ENCODE data around the gene RAB3IL1. TPM values are rescaled to one million over a fixed set of nuclear protein-coding genes. Genes with fewer than 3 reads are reported as not detected.

The RAB3IL1 gene
- total RNA-seq, 1 experiment from 2014 or later, result 7.9 TPM

- POLR2A ChIA-PET (ENCODE audit: unreplicated experiment), result no interaction called here
Measured at GRCh38 chr11:61911701-61912529, 5.5 kb downstream of the RAB3IL1 start.

GRCh38 chr11:61911128-61911700, 6.2 kb downstream of the RAB3IL1 start:
- Histone ChIP-seq H3K79me2 (ENCODE audit: low read length) (no peaks in the 10 kb centered on the region), H3K9me3 (ENCODE audit: low read length) (no peaks in the 10 kb centered on the region), H3K36me3 (ENCODE audit: low read depth, low read length) (no peaks in the 10 kb centered on the region), H3K27ac (ENCODE audit: low read length) (no peak overlapping the region), H3K4me2 (ENCODE audit: low read length) (no peak overlapping the region), H3K9ac (ENCODE audit: low read length) (no peak overlapping the region), H2AFZ (ENCODE audit: low read length) (no peak overlapping the region), H3K9me2 (replicated peaks; ENCODE audit: low read length) (no peaks in the 10 kb centered on the region), H3F3A (ENCODE audit: low read length, unreplicated experiment) (no peaks in the 10 kb centered on the region), H3K4me1 (ENCODE audit: insufficient read depth, low read length) (no peaks in the 10 kb centered on the region), H4K20me1 (ENCODE audit: low read length) (no peaks in the 10 kb centered on the region), H3K4me3 (ENCODE audit: low read length) (no peak overlapping the region), H3K27me3 (ENCODE audit: low read length) (no peaks in the 10 kb centered on the region)
- intact Hi-C loops (cut with micrococcal nuclease), result no loop called here
- CTCF ChIA-PET, result no interaction called here
- DNase-seq (no peak), ATAC-seq (no peak)
- POLR2A ChIA-PET (ENCODE audit: unreplicated experiment), result no interaction called here
- BruUV-seq (replicated peaks), result no TSS peak
- TF ChIP-seq CTCF (conservative IDR thresholded peaks at IDR 0.05; ENCODE audit: low read depth, low read length), result no peak
- no peak for TF ChIP-seq EZH2phosphoT487 (IDR thresholded peaks at IDR 0.05; ENCODE audit: borderline replicate concordance, low read length)
- TF ChIP-seq EZH2 (IDR thresholded peaks at IDR 0.05; ENCODE audit: low read length, unreplicated experiment), result no peak

More at GRCh38 chr11:61911701-61912529, 5.5 kb downstream of the RAB3IL1 start:
- DNase-seq (no peak), ATAC-seq (no peak)
- Histone ChIP-seq H3F3A (ENCODE audit: low read length, unreplicated experiment) (no peaks in the 10 kb centered on the region), H4K20me1 (ENCODE audit: low read length) (no peaks in the 10 kb centered on the region), H3K9ac (ENCODE audit: low read length) (no peak overlapping the region), H3K27ac (ENCODE audit: low read length) (no peak overlapping the region), H3K36me3 (ENCODE audit: low read depth, low read length) (no peaks in the 10 kb centered on the region), H3K79me2 (ENCODE audit: low read length) (no peaks in the 10 kb centered on the region), H3K9me3 (ENCODE audit: low read length) (no peaks in the 10 kb centered on the region), H2AFZ (ENCODE audit: low read length) (no peak overlapping the region), H3K4me1 (ENCODE audit: insufficient read depth, low read length) (no peaks in the 10 kb centered on the region), H3K4me3 (ENCODE audit: low read length) (no peak overlapping the region), H3K27me3 (ENCODE audit: low read length) (no peaks in the 10 kb centered on the region), H3K4me2 (ENCODE audit: low read length) (no peak overlapping the region), H3K9me2 (replicated peaks; ENCODE audit: low read length) (no peaks in the 10 kb centered on the region)
- TF ChIP-seq CTCF (conservative IDR thresholded peaks at IDR 0.05; ENCODE audit: low read depth, low read length), result no peak
- no peak for TF ChIP-seq EZH2phosphoT487 (IDR thresholded peaks at IDR 0.05; ENCODE audit: borderline replicate concordance, low read length)
- no peak for TF ChIP-seq EZH2 (IDR thresholded peaks at IDR 0.05; ENCODE audit: low read length, unreplicated experiment)
- no TSS peak for BruUV-seq (replicated peaks)
- intact Hi-C loops (cut with micrococcal nuclease), result no loop called here
- CTCF ChIA-PET, result no interaction called here
